OCI-LY1 (cell line): Measurements from ENCODE around the gene AP1M1.

Experiments used
- EZH2 ChIP-seq: fragments of 200-600 bp; sonication (generic), shearing (Covaris generic); IDR thresholded peaks from 2 replicates; pipeline ENCODE4 v1.8.0; 2017; ENCODE audit warnings: borderline replicate concordance, mixed run types, mild to moderate bottlenecking, antibody characterized with exemption, low read length, moderate library complexity, mixed read lengths
- TF ChIP-seq, protein P1 (sequence below): fragments of 200-600 bp; sonication (generic), shearing (Covaris generic); IDR thresholded peaks from 2 replicates; pipeline ENCODE4 v1.5.1; 2017; ENCODE audit warnings: mild to moderate bottlenecking, antibody characterized with exemption, low read length, moderate library complexity, mixed read lengths

DNA sequence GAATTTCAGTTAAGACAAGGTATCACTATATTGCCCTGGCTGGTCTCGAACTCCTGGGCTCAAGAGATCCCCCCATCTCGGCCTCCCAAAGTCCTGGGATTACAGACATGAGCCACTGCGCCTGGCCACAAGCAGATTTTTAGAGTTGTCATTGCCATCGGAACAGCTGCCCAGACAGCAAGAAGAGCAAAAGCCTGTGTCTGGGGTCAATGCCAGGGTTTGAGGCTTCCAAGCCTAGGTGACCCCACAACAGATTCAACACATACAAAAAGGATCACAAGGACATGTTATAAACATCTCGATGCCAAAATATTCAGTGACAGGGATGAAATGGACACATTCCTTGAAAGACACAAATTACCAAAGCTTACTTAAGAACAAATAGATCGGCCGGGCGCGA is 86.8 kb downstream of the AP1M1 start:
- TF ChIP-seq, protein P1, sequence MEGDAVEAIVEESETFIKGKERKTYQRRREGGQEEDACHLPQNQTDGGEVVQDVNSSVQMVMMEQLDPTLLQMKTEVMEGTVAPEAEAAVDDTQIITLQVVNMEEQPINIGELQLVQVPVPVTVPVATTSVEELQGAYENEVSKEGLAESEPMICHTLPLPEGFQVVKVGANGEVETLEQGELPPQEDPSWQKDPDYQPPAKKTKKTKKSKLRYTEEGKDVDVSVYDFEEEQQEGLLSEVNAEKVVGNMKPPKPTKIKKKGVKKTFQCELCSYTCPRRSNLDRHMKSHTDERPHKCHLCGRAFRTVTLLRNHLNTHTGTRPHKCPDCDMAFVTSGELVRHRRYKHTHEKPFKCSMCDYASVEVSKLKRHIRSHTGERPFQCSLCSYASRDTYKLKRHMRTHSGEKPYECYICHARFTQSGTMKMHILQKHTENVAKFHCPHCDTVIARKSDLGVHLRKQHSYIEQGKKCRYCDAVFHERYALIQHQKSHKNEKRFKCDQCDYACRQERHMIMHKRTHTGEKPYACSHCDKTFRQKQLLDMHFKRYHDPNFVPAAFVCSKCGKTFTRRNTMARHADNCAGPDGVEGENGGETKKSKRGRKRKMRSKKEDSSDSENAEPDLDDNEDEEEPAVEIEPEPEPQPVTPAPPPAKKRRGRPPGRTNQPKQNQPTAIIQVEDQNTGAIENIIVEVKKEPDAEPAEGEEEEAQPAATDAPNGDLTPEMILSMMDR: no peak
- TF ChIP-seq EZH2: no peak
